A549 treated with GW870086 at 1 μM for 4 hours (cell line): Measurements from ENCODE around the gene KCTD17. TPM values are rescaled to one million over a fixed set of nuclear protein-coding genes. Genes with fewer than 3 reads are reported as not detected.

Experiments
- total RNA-seq: library from RNA; stranded (reverse); fragments of 200-300 nt; extraction: Qiagen RNA extraction; gene quantifications from 5 replicates; pipeline ENCODE4 v1.2.3, GENCODE V29; 2022; ENCODE audit warnings: low read depth

The KCTD17 gene, protein sequence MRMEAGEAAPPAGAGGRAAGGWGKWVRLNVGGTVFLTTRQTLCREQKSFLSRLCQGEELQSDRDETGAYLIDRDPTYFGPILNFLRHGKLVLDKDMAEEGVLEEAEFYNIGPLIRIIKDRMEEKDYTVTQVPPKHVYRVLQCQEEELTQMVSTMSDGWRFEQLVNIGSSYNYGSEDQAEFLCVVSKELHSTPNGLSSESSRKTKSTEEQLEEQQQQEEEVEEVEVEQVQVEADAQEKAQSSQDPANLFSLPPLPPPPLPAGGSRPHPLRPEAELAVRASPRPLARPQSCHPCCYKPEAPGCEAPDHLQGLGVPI
- total RNA-seq = 19.3 to 28.7 TPM (median 27.2 TPM) in 5 replicates

GRCh38 chr22:37051391-37052385 is at the start of gene KCTD17:
Gene KCTD17 (plus strand): TSS chr22:37051742. CDS start chr22:37051761, 19 bp downstream.

DNA sequence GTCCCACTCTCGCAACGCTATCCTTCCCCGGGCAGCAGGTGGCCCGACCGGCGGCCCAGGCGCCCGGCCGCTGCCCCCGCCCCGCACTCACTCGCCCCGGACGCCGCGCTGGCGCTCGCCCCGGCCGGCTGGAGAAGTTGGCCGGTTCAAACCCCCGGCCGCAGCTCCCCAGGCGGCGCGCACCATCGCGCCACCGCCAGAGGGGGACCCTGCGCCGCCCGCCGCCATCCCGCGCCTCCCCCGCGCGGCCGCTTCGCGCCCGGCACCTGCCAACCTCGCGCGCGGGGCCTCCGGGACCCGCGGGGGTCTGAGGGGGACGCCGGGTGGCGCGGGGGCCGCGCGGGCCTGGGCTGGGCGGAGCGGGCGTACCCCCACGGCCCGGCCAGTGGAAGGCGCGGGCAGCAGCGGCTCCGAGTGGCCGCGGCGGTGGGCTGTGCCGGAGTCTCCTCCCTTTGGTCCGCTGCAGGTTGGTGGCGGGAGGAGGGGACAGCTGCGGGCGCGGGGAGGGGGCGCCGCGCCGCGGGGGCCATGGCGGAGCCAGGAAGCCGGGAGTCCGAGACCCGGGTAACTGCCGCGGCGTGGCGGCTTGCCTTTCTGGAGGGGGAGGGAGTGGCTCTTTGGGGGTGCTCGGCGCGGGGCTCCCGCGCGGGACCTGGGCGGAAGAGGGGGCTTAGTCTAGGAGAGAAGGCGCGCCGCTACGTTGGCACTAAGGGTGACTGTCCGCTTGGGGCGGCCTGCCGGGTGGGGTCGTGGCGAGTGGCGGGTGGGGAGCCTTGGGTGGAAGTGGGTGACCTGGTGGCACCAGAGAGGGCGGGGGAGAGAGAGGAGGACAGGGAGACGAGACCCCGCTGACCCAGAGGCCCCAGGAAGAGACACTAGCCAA is 32.0 kb upstream of the KCTD17 start, which contains the start of the genes MPST and TST:
MPST (plus strand) TSS at position 434 of the 883 bp plus-strand sequence; CDS start at position 529, 95 bp downstream.
TST (minus strand) TSS at position 139 of the 883 bp plus-strand sequence. CDS start 715 bp downstream, outside the sequence.

DNA sequence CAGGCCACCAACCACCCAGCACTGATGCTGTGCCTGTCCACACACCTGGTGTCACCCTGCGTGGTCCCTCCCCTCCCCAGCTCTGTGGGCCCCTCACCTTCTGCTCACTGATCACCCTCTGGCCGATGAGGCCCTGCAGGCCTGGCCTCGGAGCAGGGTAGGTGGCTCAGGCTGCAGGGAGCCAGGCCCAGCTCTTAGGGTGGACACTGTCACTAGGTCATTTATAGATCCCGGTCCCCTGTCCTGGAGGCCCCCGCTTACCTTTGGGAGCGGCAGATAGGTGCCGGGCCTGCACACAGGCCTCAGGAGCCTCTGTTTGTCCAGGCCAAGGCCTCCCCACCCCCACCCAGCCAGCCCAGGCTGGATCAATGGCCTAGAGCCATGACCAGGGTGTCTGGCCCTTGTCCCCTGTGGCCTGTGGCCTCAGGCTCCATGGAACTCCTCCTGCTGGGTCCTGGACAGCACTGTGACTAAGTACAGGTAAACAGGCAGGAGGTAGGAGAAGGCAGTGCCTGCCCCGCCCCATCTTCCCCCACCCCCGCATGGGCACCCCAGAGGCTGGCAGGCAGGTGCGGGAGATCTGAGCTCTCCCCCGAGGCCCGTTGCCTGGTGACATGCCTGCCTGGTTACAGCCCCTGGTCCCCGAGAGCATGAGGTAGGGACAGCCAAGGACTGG is 57.8 kb downstream of the KCTD17 start, which contains the start of gene TMPRSS6:
TMPRSS6 (minus strand) TSS at position 472 of the 676 bp plus-strand sequence. CDS start 6,296 bp downstream, outside the sequence.

Other genes starting within 250 kb of the KCTD17 start
- not detected in 5 replicates for gene PVALB, start 234.7 kb upstream of the KCTD17 start, total RNA-seq
- 0.09 to 0.33 TPM in 2 of 5 replicates, not detected in the others for gene NCF4, start 190.7 kb upstream of the KCTD17 start, total RNA-seq
- gene CSF2RB, start 138.1 kb upstream of the KCTD17 start, total RNA-seq = not detected in 5 replicates
- gene TST, start 32.3 kb upstream of the KCTD17 start, total RNA-seq = 46.4 to 59.7 TPM (median 53.0 TPM) in 5 replicates
- gene MPST, start 32.0 kb upstream of the KCTD17 start, total RNA-seq = 48.1 to 73.4 TPM (median 70.5 TPM) in 5 replicates
- 0.03 TPM in 2 of 5 replicates, not detected in the others for gene TMPRSS6, start 58.0 kb downstream of the KCTD17 start, total RNA-seq
- gene IL2RB, start 98.2 kb downstream of the KCTD17 start, total RNA-seq = 0.03 to 0.22 TPM (median 0.14 TPM) in 5 replicates
- gene C1QTNF6, start 136.5 kb downstream of the KCTD17 start, total RNA-seq = 8.0 to 14.2 TPM (median 13.7 TPM) in 5 replicates
- gene SSTR3, start 160.7 kb downstream of the KCTD17 start, total RNA-seq = not detected in 5 replicates
- 0.14 to 0.43 TPM (median 0.22 TPM) in 4 of 5 replicates, not detected in the other for gene RAC2, start 192.5 kb downstream of the KCTD17 start, total RNA-seq
- 0.59 to 1.9 TPM (median 0.90 TPM) in 5 replicates for gene CYTH4, start 230.8 kb downstream of the KCTD17 start, total RNA-seq